NCI-H1417 (cell line): ENCODE data around the gene NPHP4.
"Not testable (repeated sequence)": the region's sequence is repeated elsewhere in the genome, so short reads cannot be mapped to it uniquely, and the experiment has no call there.

Source experiments
- DNase-seq, 3 experiments: peaks; one replicate each; lab custom pipeline; 2025; lab: John Stamatoyannopoulos, UW

The NPHP4 gene

GRCh38 chr1:5911871-5912271 is 80.4 kb downstream of the NPHP4 start:
- DNase-seq, result no peak

DNA sequence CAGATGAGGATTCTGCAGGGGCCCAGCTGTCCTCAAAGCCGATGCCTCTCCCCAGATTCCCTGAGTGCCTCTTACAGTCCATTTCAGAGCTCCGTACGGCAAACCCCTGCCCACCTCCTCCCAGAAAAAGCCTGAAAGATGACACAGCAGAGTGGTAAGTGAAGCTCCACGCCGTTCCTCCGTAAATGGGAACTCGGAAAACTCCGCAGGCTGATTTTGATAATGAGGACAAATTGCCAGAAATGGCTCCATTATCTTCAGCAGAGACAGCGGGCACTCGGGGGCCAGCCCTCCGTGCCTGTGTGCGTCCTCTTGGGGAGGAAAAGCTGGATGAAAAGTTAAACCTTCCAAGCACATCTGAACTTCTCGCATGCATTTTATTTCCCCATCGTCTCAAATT is 81.1 kb downstream of the NPHP4 start:
- no peak for DNase-seq

DNA sequence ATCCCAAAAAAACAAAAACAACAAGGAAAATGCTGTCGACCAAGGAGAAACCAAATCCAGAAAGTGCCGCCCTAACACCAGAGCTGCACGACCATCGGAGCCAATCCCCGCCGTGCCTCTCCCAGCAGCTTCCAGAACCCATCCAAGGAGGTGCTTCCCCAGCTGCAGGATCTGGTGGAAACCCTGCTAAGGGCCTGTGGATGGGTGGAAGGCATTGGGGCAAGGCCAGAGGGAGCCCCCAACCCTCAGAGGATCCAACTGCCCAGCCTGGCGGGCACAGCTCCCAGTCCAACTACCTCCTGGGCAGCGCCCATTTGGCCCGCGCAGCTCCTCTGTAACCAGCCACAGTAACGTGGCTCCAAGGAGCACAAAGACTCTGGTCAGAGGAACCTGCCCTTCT is 81.6 kb downstream of the NPHP4 start:
- no peak for DNase-seq

GRCh38 chr1:5910276-5910620 is 82.0 kb downstream of the NPHP4 start:
- no peak for DNase-seq

- DNase-seq, result no peak
These were observed 82.5 kb downstream of the NPHP4 start for GRCh38 chr1:5909576-5910275.

- no peak for DNase-seq
These were observed 83.5 kb downstream of the NPHP4 start for GRCh38 chr1:5908461-5909375.

DNA sequence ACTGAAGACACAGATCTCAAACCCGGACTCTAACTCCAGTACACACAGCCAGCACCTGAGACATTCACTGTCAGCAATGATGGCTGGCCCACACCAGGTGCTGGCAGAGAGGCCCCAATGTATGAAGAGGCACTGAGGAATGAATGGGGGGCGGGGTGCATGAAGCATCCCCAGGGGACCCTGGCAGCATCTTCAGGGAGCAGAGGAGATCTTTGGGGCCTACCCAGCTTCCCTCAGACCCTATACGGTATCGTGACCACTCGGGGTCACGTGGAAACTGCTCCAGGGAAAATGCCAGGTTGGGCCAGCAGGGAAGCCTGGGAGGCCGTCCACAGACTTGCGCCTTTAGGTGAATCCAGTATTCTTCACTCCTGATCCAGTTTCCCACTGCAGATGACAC is 84.3 kb downstream of the NPHP4 start:
- DNase-seq, result no peak

GRCh38 chr1:5907386-5907785 is 84.8 kb downstream of the NPHP4 start:
- DNase-seq, result no peak

DNA sequence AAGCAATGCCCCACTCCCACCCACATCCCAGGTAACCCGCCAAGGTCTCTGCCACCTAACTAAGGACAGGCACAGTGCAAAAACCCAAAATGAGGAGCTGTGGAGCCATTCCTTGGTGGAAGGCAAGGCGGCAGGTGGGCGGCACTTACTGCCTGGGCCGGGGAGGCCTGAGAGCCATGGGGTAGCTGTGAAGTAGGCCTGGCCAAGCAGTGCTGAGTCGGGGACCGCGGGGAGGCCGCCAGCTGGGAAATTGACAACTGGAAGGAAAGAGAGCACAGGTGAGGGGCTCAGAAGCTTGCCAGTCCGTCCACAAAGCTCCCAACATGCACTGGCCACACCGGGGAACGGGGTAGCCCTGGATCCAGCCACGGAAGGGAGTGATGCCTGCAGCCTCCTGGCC is 85.3 kb downstream of the NPHP4 start:
- no peak for DNase-seq

- DNase-seq, result no peak
These were observed 86.1 kb downstream of the NPHP4 start for GRCh38 chr1:5906116-5906515.

DNA sequence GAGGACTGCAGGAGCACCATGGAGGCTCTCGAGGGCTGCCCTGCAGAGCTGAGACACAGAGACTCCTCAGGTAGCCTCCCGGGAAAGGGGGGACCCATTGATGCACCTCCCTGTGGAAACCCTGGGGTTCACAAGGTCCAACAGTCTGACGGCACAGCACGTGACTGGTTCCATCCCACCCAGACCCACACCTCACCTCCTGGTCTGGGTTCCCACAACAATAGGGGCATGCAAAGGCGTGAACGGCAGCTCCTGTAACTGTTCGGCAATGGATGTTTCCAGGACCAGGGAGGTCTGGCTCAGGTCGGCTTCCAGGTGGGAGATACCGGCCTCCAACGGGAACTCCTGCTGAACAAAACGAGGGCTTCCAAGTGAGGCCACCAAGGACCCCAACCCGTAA is 86.8 kb downstream of the NPHP4 start:
- no peak for DNase-seq

DNA sequence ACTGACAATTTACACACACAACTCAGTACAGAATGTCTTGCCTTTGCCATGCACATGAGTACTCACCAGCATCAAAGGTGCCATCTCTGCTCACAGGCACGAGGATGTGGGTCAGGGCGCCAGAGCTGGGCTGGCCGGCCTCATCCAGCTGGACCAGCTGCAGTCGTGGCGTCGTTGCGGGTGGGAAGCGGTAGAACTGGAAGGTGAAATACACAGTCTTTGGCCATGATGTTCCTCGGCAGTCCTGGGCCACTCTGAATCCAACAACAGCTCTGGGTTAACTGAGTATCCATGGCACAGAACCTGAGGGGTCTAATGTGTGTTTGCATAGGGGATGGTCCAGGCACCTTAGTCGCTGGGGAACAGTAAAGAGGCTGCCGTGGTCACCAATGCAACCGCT is 87.7 kb downstream of the NPHP4 start:
- no peak for DNase-seq

DNA sequence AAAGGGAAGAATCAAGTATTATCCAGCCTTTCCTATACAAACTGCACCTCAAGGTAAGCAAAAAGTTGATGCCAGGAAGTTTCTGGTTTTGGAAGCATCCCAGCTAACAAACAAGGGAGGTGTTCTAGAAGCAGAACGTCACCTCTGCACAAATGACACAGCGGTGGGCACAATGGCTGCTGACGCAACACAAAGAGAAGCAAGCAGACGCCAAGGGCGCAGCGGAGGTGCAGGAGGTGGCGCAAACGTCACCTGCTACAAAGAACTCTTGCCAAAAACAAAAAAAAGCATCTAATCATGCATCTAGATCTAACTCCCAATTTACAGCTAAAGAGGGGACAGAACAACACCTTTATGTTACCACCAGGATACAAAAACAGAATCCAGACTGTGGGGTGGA is 88.5 kb downstream of the NPHP4 start:
- DNase-seq, result no peak

GRCh38 chr1:5903031-5903430 is 89.2 kb downstream of the NPHP4 start:
- no peak for DNase-seq

- DNase-seq, result no peak
These were observed 90.4 kb downstream of the NPHP4 start for GRCh38 chr1:5901841-5902240.

GRCh38 chr1:5901150-5901549 is 91.1 kb downstream of the NPHP4 start:
- DNase-seq, result no peak

DNA sequence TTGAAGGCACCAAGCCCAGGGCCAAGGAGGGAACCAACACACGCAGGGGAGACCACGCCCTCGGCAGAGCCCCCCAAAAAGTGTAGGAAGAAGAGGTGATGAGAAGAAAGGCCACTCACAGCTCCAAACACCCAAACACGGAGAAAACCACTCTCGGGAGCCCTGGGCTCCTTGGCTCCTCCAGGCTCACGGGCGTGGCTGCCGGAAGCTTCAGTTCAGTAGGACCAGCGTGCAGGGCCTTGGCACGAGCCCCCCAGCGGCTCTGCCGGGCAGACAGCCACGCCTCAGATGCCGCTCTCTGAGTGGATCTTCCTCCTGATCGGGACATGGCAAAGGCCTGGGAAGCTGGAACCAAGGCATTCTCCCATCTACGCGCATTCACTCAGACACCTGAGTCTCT is 94.0 kb downstream of the NPHP4 start:
- no peak for DNase-seq

DNA sequence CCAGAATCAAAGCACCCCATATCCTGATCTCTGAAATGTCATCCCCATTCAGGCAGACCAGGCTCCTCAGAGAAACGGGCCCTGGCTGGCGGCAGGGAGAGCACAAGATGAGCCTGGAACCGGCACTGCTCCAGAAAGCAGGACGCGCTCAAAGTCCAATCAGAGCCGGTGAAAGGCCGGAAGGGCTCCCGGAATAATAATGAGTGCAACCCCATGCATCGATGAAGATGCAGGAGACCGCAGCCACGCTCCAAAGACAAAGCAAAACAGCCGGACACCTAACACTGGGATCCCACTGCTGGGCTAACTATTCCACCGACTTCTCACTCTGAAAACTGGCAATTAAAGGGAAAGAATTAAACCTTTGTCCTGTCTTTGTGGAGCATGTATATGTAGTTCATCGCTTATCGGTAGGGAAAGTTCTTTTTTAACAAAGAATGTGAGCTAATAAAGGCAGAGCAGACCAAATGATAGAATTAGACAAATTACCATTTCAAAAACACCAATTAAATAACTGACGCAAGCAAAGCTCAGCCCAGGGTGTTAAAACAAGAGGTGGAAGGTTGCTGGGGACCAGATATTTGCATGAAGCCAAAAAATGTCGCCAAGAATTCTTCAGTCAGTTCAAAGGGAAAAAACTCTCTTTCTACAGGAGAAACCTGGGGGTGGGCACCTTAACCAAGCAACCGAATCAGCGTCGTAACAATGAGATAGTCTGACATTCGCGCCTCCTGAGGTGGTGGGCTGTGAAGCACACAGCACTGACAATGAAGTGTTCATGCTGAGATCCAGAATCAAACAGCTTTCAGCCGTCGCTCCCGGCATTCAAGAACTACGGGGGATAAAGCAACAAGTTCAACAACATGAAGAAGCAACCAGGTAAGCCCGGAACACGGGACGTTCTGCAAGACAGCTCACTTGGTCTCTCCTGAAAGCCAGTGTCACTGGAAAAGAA is 95.2 kb downstream of the NPHP4 start:
- no peak for DNase-seq

- no peak for DNase-seq
These were observed 96.5 kb downstream of the NPHP4 start for GRCh38 chr1:5895446-5896406.

DNA sequence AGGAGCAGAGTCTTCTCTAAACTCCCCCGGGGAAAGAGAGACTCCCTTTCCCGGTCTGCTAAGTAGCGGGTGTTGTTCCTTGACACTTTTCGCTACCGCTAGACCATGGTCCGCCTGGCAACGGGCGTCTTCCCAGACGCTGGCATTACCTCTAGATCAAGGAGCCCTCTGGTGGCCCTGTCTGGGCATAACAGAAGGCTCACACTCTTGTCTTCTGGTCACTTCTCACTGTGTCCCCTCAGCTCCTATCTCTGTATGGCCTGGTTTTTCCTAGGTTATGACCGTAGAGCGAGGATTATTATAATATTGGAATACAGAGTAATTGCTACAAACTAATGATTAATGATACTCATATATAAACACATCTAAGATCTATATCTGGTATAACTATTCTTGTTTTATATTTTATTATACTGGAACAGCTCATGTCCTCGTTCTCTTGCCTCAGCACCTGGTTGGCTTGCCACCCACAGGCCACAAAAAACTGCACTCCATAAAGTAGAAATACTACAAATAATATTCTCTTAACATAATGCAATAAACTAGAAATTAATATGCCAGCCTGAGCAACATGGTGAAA is 98.4 kb downstream of the NPHP4 start:
- not testable (repeated sequence) for DNase-seq

DNA sequence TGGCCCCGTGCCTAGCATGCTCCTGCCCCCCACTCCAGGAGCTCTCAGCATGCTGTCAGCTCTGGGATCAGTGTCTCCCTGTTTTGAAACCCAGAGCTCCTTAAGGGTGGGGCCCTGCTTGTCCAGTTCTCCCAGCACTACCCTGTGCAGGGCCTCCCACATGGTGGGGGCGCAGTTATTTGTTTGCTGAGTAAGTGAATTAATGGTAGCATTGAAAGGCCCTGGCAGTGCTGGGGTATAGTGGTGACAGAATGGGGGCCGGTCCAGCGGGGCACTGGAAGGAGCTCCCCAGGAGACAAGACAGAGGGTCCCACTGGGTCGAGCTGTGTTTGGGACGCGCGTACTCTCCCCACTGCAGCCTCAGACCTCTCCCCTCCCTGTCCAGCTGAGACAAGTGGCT is 99.9 kb downstream of the NPHP4 start:
- no peak for DNase-seq
